Muscle layer of colon (tissue), 2 donors: Measurements from ENCODE around the gene MYO6.

Experiments
- H3K27ac ChIP-seq: one replicate; pipeline ENCODE4 v1.7.0; 2013; ENCODE audit warnings: low read depth, mild to moderate bottlenecking, low read length, moderate library complexity
- H3K27me3 ChIP-seq, 2 donors: one replicate each; pipeline ENCODE4 v1.7.0; 2013; ENCODE audit warnings: low read length in 2 of 2, mild to moderate bottlenecking in 2 of 2; ENCODE audit not compliant: insufficient read depth in 2 of 2, control insufficient read depth in 1 of 2
- H3K36me3 ChIP-seq: one replicate; pipeline ENCODE4 v1.7.0; 2013; ENCODE audit warnings: mild to moderate bottlenecking, low read length; ENCODE audit not compliant: insufficient read depth
- H3K4me1 ChIP-seq: one replicate; pipeline ENCODE4 v1.7.0; 2013; ENCODE audit warnings: mild to moderate bottlenecking, low read length; ENCODE audit not compliant: insufficient read depth
- H3K4me3 ChIP-seq, 2 donors: one replicate each; pipeline ENCODE4 v1.7.0; 2013; ENCODE audit warnings: low read length in 2 of 2, low read depth in 1 of 2, mild to moderate bottlenecking in 1 of 2, moderate library complexity in 1 of 2
- H3K9ac ChIP-seq: one replicate; pipeline ENCODE4 v1.7.0; 2013; ENCODE audit warnings: low read length
- H3K9me3 ChIP-seq: one replicate; pipeline ENCODE4 v1.7.0; 2013; ENCODE audit warnings: mild to moderate bottlenecking, low read length
- donor health status: abdominal sarcoma.
- donor health status: Adenocarcinoma of cecum.

MYO6 gene

GRCh38 chr6:75800708-75801505 lies 51.9 kb downstream of the MYO6 start:
- H3K9ac ChIP-seq = no peak overlapping the region
- no peak overlapping the region for H3K4me3 ChIP-seq
- H3K4me1 ChIP-seq = no peaks in the 10 kb centered on the region
- no peaks in the 10 kb centered on the region for H3K9me3 ChIP-seq
- H3K36me3 ChIP-seq = no peaks in the 10 kb centered on the region
- no peaks in the 10 kb centered on the region for H3K27me3 ChIP-seq
- H3K27ac ChIP-seq = no peak overlapping the region

GRCh38 chr6:75802366-75802765 lies 53.3 kb downstream of the MYO6 start:
- no peak overlapping the region for H3K4me3 ChIP-seq
- no peaks in the 10 kb centered on the region for H3K4me1 ChIP-seq
- no peaks in the 10 kb centered on the region for H3K9me3 ChIP-seq
- no peak overlapping the region for H3K27ac ChIP-seq
- H3K27me3 ChIP-seq = no peaks in the 10 kb centered on the region
- no peak overlapping the region for H3K9ac ChIP-seq
- no peaks in the 10 kb centered on the region for H3K36me3 ChIP-seq

- Histone ChIP-seq H3K9ac (no peak overlapping the region), H3K27me3 (no peaks in the 10 kb centered on the region), H3K4me1 (no peaks in the 10 kb centered on the region), H3K36me3 (no peaks in the 10 kb centered on the region), H3K4me3 (no peak overlapping the region), H3K9me3 (no peaks in the 10 kb centered on the region), H3K27ac (no peak overlapping the region)
Measured at GRCh38 chr6:75808507-75808906, 59.5 kb downstream of the MYO6 start.

GRCh38 chr6:75812560-75812959 lies 63.5 kb downstream of the MYO6 start:
- Histone ChIP-seq H3K36me3 (no peaks in the 10 kb centered on the region), H3K9me3 (no peaks in the 10 kb centered on the region), H3K4me1 (no peaks in the 10 kb centered on the region), H3K4me3 (no peak overlapping the region), H3K27ac (no peak overlapping the region), H3K27me3 (no peaks in the 10 kb centered on the region), H3K9ac (no peak overlapping the region)

- Histone ChIP-seq H3K27ac (no peak overlapping the region), H3K4me1 (no peaks in the 10 kb centered on the region), H3K27me3 (no peaks in the 10 kb centered on the region), H3K9ac (no peak overlapping the region), H3K36me3 (no peaks in the 10 kb centered on the region), H3K4me3 (no peak overlapping the region), H3K9me3 (no peaks in the 10 kb centered on the region)
Measured at GRCh38 chr6:75813476-75814250, 64.6 kb downstream of the MYO6 start.

GRCh38 chr6:75815756-75816155 lies 66.7 kb downstream of the MYO6 start:
- no peaks in the 10 kb centered on the region for H3K27me3 ChIP-seq
- H3K4me3 ChIP-seq = no peak overlapping the region
- H3K4me1 ChIP-seq = no peaks in the 10 kb centered on the region
- no peaks in the 10 kb centered on the region for H3K36me3 ChIP-seq
- no peak overlapping the region for H3K27ac ChIP-seq
- H3K9me3 ChIP-seq = no peaks in the 10 kb centered on the region
- no peak overlapping the region for H3K9ac ChIP-seq

GRCh38 chr6:75818098-75818855 lies 69.2 kb downstream of the MYO6 start:
- Histone ChIP-seq H3K9me3 (no peaks in the 10 kb centered on the region), H3K4me3 (no peak overlapping the region), H3K36me3 (no peaks in the 10 kb centered on the region), H3K4me1 (no peaks in the 10 kb centered on the region), H3K27me3 (no peaks in the 10 kb centered on the region), H3K27ac (no peak overlapping the region), H3K9ac (no peak overlapping the region)

- H3K4me3 ChIP-seq = no peak overlapping the region
- no peaks in the 10 kb centered on the region for H3K4me1 ChIP-seq
- no peaks in the 10 kb centered on the region for H3K9me3 ChIP-seq
- no peaks in the 10 kb centered on the region for H3K27me3 ChIP-seq
- H3K27ac ChIP-seq = no peak overlapping the region
- no peak overlapping the region for H3K9ac ChIP-seq
- H3K36me3 ChIP-seq = no peaks in the 10 kb centered on the region
Measured at GRCh38 chr6:75819776-75820487, 70.9 kb downstream of the MYO6 start.

DNA sequence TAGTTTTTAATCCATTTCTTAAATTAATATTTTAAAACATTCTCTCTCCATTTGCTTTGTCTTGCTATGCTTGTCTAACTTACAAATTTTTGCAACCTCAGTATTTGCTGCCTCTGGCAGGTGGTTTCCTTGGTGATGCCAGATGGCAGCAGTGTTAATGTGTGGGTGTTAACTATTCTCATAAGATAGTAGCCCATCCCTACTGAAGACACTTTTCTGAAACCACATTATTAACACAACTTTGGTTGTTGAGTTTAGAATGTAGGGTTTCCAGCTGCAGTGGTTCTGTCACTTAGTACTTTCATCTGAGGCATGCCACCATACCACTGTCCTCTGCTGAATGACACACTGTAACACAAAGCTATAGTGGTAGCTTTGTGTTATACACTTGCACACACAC lies 75.1 kb downstream of the MYO6 start:
- H3K9me3 ChIP-seq = no peaks in the 10 kb centered on the region
- H3K36me3 ChIP-seq = no peaks in the 10 kb centered on the region
- H3K27ac ChIP-seq = no peak overlapping the region
- no peak overlapping the region for H3K4me3 ChIP-seq
- H3K4me1 ChIP-seq = no peaks in the 10 kb centered on the region
- H3K27me3 ChIP-seq = no peaks in the 10 kb centered on the region
- no peak overlapping the region for H3K9ac ChIP-seq

DNA sequence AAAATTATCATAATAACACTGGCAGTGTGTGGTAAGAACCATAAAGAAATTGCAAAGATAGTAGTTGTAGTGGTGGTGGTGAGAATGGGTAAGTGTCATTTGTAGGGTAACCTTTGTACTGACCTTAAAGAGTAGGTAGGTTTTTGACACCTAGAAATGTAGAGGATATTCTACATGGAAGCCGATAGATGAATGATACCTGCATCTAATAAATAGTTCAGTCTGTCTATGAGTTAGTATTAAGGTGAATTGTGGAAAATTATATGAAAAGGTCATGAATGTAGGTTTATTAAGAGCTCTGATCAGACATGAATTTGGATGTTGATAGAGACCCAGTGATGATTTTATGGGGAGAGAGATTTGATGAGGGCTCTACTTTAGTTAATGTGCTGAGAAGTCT lies 78.1 kb downstream of the MYO6 start:
- H3K4me3 ChIP-seq = no peak overlapping the region
- H3K9me3 ChIP-seq = no peaks in the 10 kb centered on the region
- no peak overlapping the region for H3K9ac ChIP-seq
- no peaks in the 10 kb centered on the region for H3K4me1 ChIP-seq
- H3K36me3 ChIP-seq = no peaks in the 10 kb centered on the region
- no peak overlapping the region for H3K27ac ChIP-seq
- H3K27me3 ChIP-seq = no peaks in the 10 kb centered on the region
